GM12892 (cell line): Measurements from ENCODE around the gene FIBCD1.

Source experiments
- DNase-seq: peaks from one replicate; pipeline ENCODE4 v3.0.0; 2011; ENCODE audit not compliant: insufficient read length
- FAIRE-seq: peaks from 2 replicates; lab custom pipeline; 2011; peaks lifted over from hg19 to GRCh38; lab: Jason Lieb, UNC
- POLR2A ChIP-seq: IDR thresholded peaks from 2 replicates; pipeline ENCODE4 v1.6.1; 2011; ENCODE audit warnings: low read depth, low read length, control low read depth
- POLR2AphosphoS5 ChIP-seq: IDR thresholded peaks from 2 replicates; pipeline ENCODE4 v1.6.1; 2011; ENCODE audit warnings: low read depth, low read length, control low read depth
- TAF1 ChIP-seq: IDR thresholded peaks from 2 replicates; pipeline ENCODE4 v1.6.1; 2011; ENCODE audit warnings: low read depth, mild to moderate bottlenecking, control low read depth, low read length, borderline replicate concordance

Gene FIBCD1

DNA sequence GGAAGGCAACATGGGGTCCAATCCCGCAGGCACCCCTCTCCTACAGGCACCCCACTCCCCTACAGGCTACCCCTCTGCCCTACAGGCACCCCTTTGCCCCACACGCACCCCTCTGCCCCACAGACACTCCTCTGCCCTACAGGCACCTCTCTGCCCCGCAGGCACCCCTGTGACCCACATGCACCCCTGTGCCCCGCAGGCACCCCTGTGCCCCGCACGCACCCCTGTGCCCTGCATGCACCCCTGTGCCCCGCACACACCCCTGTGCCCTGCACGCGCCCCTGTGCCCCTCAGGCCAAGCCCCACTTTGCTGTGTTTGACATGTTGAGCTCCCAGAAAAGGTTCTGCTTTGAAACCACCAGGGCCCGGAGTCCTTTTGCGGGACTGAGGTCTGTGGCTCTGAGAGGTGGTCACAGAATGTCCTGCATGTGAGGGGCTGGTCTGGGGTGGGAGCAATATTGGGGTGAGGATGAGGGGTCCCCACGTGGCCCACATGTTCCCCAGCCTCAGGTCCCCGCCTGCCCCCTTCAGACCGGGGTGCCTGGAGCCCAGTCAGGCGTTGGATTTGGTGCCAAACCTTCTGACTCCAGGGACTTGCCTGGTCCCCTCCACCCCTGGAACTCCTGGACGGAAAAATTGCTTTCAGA, 41.8 kb downstream of the FIBCD1 start:
- no peak for DNase-seq
- no peak for FAIRE-seq
- TF ChIP-seq POLR2AphosphoS5 (no peak), POLR2A (no peak), TAF1 (no peak)

GRCh38 chr9:130896233-130897014, 42.6 kb downstream of the FIBCD1 start, which contains the start of gene QRFP:
Gene QRFP, minus strand, starts transcription at chr9:130896812. Its CDS starts 2,974 bp downstream, at chr9:130893838.
- no peak for FAIRE-seq
- DNase-seq, result no peak
- TF ChIP-seq TAF1, result no peak
- TF ChIP-seq POLR2AphosphoS5, result no peak
- TF ChIP-seq POLR2A, result no peak

GRCh38 chr9:130895481-130896232, 43.4 kb downstream of the FIBCD1 start:
- DNase-seq, result no peak
- FAIRE-seq, result no peak

DNA sequence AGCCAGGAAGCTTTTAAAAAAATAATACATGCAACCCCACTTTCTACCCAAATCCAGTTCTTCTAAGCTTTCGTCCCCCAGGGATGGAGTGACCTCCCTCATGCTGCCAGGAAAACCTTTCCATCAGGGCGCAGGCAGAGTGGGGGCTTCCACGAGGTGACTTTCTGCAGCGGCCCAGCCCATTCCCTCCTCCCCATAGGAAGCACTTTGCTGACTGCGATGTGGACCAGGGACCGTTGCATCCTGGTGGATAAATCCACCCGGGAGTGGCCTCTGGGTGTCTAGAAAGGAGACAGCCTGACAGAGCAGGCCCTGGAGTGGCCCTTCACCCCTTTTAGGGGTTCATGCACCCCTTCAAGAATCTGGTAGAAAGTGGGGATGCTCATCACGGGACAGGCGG, 44.0 kb downstream of the FIBCD1 start:
- FAIRE-seq, result no peak
- TF ChIP-seq POLR2A (no peak), POLR2AphosphoS5 (no peak), TAF1 (no peak)
- DNase-seq, result no peak

More at GRCh38 chr9:130895481-130896232, 43.4 kb downstream of the FIBCD1 start:
- no peak for TF ChIP-seq POLR2AphosphoS5
- TF ChIP-seq POLR2A, result no peak
- TF ChIP-seq TAF1, result no peak

GRCh38 chr9:130894546-130894945, 44.5 kb downstream of the FIBCD1 start:
- no peak for TF ChIP-seq POLR2AphosphoS5
- no peak for TF ChIP-seq TAF1
- no peak for TF ChIP-seq POLR2A
- DNase-seq (no peak), FAIRE-seq (no peak)

- TF ChIP-seq POLR2A, result no peak
- no peak for TF ChIP-seq POLR2AphosphoS5
- TF ChIP-seq TAF1, result no peak
- FAIRE-seq, result no peak
- no peak for DNase-seq
Measured at GRCh38 chr9:130893341-130894101, 45.5 kb downstream of the FIBCD1 start.

DNA sequence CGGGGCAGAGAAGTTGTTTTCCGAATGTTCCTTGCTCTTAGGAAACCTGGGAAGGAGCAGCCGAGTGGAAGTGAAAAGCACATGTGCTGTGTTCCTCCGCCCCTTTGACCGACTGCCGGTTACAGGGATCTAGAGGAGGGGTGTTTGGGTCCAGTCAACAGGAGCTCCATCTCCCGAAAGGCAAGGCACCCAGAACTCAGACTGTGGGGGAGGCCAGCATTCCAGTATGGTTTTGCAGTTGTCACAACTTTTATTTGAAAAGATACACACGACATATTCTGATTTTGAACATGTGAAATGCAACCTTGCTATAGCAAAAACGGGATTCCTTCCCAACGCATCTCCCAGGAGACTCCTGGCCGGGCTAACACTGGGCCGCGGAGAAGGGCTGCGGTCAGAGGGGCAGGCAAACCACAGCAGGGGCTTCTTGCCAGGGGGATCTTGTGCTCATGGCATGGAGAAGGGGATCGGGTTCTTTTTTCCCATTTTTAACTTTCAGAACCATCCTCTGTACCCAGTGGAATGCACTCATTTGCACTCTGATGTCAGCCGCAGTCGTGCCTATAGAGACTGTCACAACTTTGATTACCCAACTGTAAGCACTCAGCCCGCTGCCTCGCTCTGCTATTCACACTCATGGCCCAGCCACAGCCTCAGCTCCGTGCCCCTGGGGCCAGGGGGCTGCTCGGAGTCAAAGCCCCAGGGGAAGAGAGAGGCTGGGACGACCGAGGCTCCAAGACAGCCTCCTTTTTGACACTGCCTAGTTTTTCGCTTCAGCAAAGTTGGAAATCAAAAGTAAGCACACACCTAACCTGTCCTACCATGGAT, 46.4 kb downstream of the FIBCD1 start:
- TF ChIP-seq POLR2AphosphoS5 (no peak), POLR2A (no peak), TAF1 (no peak)
- no peak for DNase-seq
- FAIRE-seq, result no peak

DNA sequence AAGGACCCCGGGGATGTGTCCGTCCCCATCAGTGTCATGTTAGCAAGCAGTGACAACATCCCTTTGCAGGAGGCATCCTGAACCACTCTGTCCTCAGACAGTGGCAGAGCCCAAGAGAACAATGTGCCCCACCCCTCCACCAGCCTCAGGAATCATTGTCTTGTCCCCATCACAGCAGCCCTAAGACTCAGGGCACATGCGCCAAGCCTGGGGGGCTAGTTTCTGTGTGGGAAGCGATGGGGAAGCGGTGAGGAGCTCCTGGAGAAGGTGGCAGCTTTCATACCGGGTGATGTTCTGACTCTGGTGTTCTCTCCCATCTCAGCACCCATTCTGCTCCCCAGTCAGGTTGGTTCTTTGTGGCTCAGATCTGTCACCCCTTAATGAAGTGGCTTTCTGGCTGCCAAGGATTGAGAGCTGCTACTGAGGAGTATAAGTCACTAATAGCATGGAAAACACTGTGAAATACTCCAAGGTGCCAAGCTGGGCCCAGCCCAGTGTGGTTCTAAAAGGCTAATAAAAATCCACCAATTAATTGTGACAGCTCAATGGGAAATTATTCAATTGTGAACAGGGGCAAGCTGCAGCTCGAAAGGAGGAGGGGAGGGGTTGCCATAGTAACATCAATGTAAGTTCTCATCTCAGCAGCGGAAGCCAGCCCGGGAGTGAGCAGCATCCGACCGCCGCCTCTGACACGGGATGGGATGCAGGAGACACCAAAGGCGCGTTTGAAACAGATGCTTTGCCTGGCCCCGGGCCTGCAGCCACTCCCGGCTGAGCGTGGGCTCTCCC, 47.2 kb downstream of the FIBCD1 start:
- TF ChIP-seq TAF1, result no peak
- TF ChIP-seq POLR2A, result no peak
- TF ChIP-seq POLR2AphosphoS5, result no peak
- FAIRE-seq (no peak), DNase-seq (no peak)

- DNase-seq (no peak), FAIRE-seq (no peak)
- TF ChIP-seq POLR2A, result no peak
- no peak for TF ChIP-seq POLR2AphosphoS5
Measured at GRCh38 chr9:130890870-130891687, 48.0 kb downstream of the FIBCD1 start.
